NCI-H748 (cell line): ENCODE results near the gene FAM170B.

Experiments used
- DNase-seq: peaks from one replicate; lab custom pipeline; 2025; ENCODE audit not compliant: unreplicated experiment; lab: John Stamatoyannopoulos, UW

Gene FAM170B

DNA sequence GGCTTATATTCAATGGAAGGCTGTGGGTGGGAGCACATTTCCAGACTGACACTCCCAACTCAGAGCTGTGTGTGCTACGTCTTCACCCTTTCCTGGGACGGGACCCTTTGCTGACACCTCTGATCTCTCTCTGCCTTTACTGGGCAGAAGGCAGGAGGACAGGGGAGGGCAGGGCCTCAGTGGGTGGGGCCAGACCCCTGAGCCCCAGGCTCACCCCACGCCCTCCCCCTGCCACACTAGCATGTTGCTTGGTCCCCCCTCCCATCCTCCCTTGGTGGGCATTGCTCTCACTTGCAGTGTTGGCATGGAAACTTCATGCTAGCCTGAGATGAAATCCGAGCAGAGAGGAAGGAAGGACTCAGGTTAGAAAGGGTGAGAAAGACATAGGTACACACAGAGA lies 36.0 kb upstream of the FAM170B start:
- DNase-seq: no peak

DNA sequence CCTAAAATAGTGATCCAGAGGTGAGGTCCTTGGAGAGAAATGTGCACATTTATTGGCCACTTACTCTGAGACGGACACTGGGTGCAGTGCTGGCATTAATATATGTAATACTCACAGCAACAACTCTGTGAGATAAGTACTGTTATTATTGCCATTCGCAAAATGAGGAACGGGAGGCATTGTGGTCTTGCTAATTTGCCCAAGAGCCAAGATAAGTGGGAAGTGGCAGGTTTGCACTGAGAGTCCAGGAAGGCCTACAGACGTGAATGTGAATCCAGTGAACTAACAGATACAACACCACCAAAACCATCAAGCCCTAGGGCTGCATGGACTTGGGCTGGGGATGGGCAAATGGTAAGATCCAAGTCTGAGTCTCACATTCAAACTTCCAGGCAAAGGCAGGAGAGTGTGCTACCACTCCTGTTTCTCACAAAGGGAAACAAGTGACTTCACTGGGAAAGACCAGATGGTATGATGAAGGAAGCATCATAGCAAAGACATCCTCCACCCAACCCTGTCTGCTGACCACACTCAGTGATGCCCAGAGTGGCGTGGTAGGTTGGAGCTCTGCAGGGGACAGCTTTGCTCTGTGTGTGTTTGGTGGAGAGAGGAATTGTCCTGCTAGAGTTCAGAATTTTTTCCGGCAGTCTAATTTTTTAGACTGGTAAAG lies 35.1 kb upstream of the FAM170B start:
- no peak for DNase-seq

DNA sequence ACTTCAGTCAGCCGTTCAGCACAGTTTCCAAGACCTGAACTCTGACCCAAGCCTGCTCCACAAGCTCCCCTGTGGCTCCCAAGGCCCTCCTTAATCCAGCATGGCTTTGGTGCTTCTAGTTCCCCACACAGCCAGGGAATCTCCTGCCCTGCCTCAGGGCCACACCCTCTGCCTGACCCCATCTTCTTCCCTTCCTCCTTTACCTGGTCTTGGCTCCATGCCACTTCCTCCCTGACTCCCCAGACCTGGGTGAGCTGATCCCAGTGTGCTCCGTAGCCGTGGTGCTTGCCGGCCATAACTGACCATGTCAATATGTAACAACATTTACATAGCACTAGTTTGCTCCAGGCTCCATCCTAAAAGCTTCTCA lies 34.3 kb upstream of the FAM170B start:
- no peak for DNase-seq

DNA sequence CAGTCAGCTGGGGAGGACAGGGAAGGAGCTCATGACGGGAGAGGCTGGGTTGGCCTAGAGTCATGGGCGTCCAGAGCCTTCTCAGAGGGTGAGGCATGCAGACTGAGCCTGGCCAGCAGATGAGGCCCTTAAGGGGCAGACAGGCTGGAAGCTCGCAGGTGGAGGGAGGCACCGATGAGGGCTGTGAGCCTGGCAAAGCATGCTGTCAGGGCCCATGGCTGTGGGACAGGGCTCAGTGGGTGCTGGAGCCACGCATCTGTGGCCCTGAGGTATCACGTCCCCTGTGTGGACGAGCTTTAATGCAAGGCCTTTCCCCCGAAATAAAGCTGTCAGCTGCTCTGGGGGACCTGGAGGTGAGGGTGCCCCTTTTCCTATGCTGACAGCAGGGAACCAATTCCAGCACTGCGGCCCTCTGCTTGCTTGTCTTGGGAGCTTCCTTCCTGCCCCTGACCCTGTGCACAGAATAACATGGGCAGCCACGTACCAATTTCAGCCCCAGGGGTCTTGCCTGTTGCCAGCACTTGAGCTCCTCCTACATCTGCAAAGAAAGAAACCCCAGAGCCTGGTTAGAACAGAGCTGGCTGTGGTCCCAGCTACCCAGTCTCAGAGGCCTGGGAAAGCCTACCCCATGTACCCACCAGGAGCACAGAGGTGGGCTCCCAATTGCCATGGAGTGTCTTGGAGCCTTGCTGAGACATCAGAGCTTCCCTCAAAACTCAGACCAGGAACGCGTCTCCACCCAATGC lies 33.8 kb upstream of the FAM170B start:
- DNase-seq: no peak

DNA sequence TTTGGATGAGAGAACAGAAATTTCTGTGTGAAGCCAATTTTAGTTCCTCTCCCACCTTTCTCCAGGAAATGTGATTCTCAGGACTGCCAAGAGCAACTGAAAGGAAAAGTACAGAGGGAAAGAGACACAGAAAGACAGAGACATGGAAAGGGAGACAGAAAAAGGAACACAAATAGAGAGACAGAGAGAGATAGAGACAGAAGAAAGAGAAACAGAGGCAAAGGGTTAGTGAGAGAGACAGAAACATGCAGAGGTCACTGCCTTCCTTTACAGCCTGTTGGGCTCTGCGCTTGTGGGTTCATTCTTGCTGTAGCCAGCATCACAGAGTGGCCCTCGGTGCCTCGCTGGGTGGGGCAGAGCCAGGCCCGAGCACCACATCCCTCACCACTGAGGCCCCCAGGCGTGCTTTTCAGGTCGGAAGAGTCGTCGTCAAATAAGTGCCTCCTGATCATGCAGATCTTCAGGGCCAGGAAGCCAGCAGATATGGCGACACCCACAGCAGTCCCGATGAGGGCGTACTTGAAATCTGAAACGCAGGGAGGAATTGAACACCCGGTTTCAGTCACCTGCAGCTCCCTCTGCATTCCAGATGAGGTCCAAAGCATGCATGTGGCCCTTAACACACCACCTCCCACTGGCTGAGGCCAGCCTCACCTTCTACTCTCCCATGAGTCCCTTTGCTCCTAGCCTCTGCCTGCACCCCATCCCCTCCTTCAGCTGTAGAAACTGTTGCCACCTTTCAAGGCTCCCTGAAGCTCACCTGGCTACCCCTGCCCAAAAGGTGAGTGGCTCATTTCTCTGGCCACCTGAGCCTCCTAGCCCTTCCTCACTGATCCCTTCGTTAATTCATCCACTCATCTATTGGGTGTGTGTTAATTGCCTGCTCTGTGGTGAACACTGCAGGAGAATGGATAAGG lies 32.9 kb upstream of the FAM170B start:
- DNase-seq: no peak

DNA sequence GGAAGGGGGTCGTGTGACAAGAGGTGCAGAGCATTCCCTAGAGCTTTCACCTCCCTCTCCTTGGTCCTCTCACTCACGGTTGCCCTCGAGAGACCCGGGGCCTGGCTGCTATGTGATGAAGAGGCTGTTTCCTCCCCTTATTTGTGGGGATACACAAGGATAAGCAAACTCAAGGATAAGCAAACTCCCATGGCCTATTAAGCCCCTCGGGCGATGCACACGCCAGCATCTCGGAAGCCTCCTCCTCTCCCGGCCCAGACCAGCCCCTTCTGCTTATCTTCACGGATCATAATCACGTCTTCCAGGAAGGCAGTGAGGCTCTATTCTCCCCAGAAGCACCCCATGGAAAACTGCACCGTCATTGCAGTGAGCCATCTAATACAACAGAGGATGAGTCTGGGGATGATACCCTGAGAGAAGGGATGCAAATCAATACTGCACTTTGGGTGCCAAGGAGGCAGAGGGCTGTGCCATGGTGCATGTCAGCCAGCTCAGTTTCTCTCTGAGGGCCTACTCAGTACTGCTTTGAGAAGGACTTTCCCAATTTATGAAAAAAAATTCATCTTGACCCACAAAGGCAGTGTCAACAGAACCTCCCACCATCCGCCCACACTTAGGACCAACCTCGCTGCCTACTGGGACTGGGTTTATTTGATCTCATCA lies 32.1 kb upstream of the FAM170B start:
- DNase-seq: no peak

DNA sequence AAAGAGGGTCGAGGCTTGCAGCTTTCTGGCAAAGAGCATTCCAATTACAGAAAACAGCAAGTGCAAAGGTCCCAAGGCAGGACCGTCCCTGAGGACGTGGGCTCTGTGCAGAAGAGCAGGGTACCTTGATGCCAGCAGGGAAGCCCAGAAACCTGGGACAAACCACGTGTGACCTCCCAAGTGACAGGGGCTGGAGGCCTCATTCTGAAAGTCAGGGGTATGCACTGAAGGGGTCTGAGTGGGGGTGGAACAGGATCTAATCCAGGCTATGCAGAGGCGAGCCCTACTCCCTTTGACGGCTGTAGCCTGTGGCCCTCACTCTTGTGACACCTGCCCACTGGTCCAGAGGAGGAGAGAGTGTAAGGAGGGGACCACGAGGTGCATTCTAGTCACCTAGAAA lies 31.4 kb upstream of the FAM170B start:
- DNase-seq: no peak

DNA sequence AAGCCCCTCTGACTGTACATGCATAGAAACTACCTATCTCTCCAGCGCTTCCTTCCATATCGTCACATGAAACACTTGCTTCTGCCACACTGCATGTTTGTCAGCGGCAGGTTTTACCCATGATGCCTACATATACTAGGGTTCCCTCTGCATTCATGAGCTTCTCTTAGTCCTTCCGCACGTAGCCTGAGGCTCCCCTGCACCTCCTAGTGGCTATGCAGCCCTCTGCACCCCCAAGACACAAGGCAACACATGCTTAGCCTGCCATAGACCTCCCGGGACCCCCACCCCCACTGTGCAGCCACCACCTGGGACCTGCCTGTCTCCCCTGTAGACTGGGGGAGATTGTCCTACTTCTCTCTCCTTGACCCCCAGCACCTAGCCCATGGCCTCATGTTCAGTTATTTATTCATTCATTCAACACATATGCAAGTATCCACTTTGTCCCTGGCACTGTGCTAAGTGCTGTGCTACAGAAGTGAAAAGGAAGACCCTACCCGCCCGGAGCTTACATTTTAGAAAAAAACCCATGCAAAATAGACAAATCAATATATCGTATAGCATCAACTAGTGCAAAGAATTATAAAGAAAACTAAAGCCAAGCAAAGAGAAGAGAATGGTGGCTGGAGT lies 30.9 kb upstream of the FAM170B start:
- peak; percentile 31 for DNase-seq

DNA sequence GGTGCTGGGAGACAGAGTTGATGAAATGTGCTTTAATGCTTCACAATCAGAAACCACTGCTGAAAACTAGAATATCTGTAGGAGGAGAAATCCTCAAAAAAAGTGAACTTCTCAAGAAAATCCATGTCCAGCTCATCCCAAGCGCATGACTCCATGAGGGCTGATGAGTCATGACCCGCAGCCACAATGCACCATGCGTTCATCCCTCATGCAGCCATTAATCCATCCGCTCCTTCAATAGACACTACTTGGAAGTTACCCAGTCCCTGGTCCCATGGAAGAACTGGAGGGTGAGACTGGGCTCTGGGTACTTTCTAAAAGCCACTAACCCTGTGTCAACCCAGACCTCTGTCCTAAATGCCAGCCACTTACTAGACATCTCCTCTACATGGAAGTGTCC lies 29.9 kb upstream of the FAM170B start:
- no peak for DNase-seq

DNA sequence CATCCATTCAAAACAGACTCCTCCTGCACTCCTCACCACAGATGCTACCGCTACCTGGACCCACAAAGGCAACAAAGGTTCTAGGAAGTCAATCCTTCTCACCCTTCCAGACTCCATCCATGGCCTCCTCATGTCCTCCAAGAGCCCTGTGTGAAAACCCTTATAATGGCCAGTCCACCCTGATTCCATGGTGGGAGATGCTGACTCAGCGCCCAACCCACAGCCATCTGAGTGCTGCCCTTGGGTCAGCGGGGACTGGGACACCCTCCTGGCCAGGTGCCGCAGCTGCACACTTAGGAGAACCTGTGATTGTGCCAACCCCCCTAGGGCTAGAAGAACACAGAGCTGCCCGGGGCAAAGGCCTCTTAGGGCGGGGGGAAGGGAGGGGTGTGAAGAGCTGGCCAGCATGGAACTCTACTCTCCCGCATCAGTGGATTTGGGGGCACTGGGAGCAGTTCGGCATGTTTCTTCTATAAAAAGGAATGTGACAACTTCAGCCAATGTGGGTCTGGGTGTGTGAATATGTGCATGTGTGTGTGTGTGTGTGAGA lies 29.0 kb upstream of the FAM170B start:
- DNase-seq: no peak

DNA sequence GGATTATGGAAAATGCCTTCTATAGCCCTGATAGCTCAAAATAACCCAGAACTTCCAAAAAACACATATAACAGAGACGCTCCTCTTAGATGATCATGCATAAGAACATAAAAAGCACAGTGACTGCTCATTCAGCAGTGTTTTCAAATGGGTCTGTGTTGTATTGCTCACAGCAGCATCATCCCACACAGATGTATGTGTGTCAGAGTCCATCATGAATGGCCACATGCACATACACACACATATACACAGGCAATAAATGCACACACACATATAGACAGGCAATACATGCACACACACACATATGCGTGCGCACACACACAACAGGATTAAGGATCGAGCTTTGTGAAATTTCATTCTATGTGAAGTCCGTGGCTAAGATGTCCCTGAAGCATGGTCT lies 28.2 kb upstream of the FAM170B start:
- DNase-seq: no peak

DNA sequence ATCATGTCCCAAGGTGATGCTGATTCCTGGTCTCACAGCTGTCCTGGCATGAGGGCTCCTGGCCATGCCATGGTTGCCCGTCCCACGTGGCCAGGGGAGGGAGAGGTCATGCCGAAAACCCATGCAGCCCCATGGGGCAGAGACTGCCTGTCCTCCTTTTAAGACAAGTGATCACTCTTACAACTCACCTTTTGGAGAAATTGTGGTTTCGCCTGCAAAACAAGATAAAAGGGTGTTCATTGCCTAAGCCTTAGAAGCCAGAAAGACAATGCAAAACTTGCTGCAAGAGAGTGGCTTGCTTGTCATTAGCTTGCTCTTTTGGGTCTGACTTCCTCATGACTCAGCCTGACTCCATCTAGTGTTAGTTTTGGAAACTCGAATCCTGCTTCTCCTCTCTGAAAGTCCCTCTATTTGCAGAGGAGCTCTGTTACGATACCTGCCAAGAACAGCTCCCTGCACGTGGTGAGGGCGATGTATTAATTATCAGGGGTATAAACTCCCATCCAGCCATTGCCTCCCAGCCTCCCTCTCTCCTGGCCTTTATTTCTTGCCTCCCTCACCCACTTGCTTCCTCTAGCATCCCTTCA lies 27.7 kb upstream of the FAM170B start:
- DNase-seq: peak; percentile 28

DNA sequence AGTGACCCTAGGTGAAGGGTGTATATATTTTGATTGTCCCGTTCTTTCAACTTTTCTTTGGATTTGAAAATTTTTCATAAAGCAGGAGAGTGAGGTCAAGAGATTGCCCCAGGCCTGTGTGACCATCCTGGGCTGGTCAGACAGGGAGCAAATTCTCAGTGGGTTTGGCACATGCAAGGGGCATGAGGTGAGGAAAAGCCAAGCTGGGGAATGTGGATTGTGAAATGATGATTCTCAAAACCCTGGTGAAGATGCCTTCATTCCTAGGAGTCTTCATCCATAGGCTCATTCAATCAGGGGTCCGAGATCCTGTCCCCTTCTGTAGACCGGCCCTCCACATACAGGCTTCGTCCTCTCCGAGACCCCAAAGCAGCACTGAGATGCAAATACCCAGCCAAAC lies 27.0 kb upstream of the FAM170B start:
- DNase-seq: no peak

DNA sequence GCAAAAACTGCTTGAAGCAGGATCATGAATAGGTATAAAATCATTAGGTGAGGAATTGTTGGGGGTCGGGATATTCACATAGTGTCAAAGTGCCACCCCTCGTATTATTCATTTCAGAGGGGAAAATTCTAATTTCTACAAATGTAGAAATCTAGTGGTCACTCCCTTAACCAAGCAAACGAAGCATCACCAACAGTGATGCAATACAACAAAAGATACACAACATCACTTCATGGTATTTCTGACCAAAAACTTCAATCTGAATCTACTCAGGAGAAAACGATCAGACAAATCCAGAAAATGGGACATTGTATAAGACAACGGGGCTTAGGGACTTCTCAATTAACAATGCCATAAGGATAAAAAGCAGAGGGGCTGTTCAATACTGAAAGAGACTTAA lies 26.3 kb upstream of the FAM170B start:
- no peak for DNase-seq

DNA sequence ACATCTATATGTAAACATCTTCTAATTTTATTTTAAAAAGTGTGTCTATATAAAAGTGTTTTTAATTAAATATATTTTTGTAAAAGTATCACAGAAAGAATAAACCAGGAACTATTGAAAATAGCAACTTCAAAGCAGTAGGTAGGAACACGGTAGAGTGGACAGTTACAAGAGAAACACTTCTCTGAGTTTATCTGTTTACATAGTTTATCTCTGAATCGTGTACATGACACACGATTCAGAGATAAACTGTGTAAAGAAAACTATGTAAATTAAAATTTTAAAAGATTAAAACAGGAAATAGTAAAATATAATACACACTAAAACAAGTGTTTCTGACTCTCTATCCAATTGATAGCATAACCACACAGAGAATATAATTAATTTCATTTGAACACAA lies 25.1 kb upstream of the FAM170B start:
- DNase-seq: no peak

DNA sequence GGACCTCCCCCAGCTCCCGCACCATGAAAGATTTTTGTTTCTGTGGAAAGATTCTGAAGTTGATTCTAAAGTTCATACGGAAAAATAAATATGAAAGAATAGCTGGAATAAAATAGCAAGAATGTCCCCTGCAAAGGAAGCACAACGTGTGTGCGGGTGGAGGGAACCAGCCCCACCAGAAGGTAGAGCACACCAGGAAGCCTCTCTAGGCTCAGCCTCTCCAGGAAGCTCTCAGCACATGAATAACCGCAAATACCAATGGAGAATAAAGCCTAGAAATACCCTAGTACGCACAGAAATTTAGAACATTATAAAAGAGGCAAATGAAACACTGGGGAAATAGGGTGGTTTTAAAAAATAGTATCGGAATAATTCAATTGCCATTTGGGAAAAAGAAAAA lies 24.6 kb upstream of the FAM170B start:
- no peak for DNase-seq

DNA sequence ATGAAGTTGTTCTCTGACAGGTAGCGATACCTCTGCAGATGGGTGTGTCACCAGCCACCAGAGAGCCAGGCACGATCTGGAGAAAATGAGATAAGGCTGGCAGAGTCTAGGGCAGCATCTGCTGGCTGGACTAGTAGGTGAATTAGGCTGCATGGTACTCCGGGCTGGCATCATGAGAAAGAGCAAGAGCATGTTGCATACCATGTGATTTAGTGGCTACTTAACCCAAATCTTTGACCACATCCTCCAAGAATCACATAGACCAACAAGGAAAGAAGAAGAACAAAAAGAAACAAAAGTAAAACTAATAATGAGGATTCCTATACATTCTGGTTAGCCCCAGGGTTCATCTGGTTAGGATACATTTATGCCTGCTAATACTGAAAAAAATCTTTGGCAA lies 23.4 kb upstream of the FAM170B start:
- no peak for DNase-seq

DNA sequence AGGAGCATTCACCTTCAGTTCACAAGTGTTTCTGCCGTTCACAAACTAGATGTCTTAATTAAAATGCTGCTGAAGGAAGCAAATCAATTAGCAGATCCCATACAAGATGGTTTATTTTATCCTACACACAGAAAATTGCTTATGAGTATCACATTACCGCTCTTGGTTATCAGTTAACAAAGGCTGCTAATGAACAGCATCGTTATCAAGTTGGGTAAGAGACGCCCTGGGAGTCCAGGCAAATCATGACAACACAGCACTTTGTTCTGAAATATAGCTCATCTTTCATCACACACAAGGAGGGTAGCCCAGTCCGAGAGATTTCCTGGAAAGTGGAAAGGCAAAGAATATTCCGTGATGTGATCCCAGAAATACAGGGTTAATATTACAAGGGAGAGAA lies 20.8 kb upstream of the FAM170B start:
- DNase-seq: peak; percentile 38

DNA sequence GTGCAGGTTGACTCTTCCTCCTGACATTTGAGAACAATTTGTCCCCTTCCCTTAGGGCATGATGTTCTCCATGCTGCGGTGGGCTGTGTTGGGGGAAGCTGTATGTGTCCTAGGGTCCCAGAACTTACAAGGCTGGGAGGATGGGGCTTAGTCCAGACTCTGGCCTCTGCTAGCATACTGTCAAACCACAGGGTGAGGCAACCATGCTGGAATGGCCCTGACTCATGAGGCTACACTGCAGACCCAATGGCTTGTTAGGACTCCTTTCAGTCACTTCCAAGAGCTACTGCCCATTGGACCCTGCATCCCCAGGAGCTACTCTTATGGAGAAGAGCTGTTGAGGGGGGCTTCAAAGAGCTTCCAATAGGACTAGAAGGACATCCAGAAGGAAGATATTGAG lies 20.1 kb upstream of the FAM170B start:
- no peak for DNase-seq

DNA sequence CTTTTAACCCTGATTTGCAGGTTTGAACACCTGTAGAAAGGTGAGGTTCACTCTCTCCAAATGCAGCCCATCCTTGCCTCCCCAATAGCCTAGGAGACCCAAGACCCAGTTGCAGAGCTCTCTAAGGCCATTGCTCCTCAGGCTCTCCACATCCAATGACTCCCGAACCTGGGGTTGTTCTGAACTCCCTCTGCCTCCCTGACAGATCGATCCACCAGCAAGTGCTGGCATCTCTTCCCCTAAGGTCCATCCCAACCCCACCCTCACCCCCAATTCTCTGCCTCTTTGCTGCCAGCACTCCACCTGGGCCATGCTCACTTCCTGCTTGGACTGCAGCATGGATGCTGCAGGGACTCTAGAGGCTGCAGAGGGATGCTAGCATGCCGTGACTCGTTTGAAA lies 19.3 kb upstream of the FAM170B start:
- no peak for DNase-seq
